HG03108 (cell line): ENCODE results near the gene ZFAND5.
A peak's percentile ranks its signal among the peaks of the same experiment; 100 is the strongest.

Experiments used
- ATAC-seq: cut with Tn5 transposase; IDR thresholded peaks from one replicate; pipeline ENCODE4 v1.9.1; 2021; ENCODE audit warnings: moderate library complexity; ENCODE audit not compliant: unreplicated experiment

The ZFAND5 gene, protein sequence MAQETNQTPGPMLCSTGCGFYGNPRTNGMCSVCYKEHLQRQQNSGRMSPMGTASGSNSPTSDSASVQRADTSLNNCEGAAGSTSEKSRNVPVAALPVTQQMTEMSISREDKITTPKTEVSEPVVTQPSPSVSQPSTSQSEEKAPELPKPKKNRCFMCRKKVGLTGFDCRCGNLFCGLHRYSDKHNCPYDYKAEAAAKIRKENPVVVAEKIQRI

DNA sequence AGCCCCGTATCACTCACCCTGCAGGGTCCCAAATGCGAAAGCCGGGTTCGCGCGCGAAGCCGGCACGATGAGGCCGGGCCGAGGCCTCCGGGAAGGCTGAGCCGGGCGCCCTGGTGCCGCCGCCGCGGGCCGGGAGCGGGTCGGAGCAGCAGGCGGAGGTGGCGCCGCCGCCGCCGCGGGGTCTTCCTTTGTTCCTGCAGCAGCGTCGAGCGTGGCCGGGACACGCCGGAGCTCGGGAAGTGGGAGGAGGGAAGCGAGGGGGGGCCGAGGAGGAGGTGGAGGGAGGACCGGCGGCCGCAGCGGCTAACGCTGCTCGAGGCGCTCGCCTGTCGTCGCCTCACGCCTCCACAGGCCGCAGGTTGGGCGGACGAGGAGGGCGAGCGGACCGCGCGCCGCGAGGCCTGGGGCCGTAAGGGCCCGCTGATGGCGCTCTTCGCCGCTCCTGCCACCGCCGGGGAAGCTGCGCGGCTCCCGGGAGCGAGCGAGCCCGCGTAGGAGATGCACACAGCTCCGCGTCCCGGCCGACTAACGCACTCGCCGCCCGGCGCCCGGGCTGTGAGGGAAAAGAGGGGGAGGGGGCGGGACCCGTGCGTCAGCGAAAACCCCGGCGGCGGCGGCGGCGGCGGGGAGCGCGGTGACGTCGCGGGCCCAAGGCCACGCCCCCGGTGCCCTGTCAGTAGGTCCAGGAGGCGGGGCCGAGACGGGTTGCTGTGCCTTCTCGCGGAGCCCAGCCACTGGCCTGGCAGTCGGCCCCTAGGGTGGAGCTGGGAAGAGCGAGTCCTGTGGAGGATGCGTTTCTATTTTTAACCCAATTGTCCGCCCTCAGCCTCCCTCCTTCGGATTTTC, at the start of gene ZFAND5:
TSS of gene ZFAND5 (minus strand) at position 530 of the 846 bp plus-strand sequence. CDS start 4,430 bp downstream, outside the sequence.
- peak; percentile 80 for ATAC-seq

DNA sequence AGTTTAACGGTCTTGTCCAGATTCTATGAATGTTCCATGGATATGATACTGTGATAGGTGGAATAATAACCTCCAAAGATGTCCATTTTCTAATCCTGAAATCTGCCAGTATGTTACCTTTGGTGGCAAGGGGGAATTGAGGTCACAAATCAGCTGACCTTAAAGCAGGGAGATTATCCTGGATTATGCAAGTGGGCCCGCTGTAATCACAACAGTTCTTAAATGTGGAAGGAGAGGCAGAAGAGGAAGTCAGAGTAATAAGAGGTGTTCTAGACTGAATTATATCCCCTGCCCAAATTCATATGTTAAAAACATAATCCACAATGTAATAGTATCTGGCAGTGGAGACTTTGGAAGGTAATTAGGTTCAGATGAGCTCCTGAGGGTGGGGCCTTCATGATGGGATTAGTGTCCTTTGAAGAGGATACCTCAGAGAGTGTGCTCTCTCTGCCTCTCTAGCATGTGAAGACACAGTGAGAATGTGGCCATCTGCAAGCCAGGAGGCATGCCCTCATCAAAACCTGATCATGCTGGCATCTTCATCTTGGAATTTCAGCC, 47.6 kb upstream of the ZFAND5 start:
- no peak for ATAC-seq

DNA sequence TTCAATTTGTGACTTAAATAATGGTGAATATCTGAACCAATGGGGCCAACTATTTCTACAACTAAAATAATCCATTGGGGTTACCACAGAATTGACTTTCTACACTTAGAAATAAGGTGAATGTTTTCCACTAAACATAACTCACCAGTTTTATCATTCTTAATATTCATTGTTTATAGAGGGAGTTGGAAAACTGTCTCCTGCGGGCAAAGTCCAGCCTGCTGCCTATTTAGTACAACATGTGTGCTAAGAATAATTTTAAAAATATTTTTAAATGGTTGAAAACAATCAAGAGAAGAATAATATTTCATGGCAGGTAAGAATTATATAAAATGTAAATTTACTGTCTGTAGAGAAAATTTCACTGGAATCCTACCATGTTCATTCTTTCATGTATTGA, 45.2 kb upstream of the ZFAND5 start:
- no peak for ATAC-seq

DNA sequence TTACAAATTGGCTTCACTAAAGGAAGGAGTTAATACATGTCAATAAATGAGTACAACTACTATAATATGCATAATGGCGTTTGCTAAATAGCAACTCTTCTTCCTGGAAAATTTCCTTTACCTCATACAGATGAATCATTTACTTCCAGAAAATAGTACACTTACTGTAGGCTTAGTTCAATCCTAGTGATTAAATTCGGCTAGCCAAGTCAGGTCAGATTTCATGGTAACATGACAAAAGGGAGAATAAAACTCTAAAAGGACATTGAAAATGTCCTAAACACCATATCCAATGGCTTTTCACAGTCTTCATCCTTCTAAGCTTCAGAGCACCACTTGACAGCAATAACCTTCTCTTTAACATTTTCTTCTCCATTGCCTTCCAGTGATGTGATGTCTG, 42.1 kb upstream of the ZFAND5 start:
- no peak for ATAC-seq

DNA sequence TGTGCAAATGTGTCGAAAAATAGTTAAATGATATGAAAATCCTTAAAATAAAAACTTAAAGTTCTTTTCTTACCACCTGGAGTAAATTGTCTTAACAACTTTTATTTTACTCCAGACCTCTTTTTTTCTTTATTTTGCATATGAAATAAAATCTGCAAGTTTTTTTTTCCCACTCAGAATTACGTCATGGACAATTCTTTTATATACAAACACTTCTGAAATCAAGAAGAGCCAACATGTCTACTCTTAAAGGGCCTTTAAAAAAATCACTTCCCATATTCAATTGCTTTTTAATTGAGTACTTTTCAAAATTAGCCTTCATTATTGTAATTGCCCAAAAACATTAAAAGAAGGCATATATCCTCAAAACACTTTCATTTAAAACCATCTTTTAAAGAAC, 37.7 kb upstream of the ZFAND5 start:
- ATAC-seq = no peak

DNA sequence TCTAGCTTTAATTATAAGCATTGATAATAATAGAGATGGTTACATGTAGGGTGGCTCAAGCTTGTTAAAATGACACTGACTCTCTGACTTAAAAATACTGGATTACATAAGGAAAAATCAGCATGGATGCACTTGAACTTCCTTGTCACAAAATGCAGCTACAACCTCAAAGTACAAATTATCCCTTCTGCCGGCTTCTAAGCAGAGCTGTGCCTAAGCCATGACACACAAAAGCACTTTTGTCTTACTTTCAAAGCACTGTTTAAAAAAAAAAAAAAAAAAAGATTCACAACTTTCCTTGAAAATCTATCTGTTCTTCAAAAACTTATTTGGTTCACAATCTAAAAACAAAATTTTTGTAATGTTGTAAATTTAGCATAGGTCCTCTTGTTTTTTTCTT, 36.4 kb upstream of the ZFAND5 start:
- ATAC-seq = no peak

DNA sequence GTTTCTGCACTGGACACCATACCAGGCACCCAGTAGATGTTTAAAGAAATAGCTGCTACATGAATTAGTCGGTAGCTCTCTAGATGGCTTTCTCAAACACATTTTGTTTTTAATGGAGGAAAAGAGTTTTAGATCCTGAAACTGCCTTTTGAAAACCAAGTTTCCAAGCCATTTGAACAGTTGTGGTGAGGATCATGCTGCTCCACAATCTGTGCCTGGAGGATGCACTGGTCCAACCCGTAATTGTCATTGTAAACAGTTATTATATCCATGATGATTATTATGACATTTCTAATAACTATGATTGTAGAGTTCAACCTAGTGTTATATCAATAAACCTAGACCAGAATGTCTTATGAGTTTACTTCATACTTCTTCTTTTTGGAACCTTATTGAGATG, 35.9 kb upstream of the ZFAND5 start:
- ATAC-seq = no peak

DNA sequence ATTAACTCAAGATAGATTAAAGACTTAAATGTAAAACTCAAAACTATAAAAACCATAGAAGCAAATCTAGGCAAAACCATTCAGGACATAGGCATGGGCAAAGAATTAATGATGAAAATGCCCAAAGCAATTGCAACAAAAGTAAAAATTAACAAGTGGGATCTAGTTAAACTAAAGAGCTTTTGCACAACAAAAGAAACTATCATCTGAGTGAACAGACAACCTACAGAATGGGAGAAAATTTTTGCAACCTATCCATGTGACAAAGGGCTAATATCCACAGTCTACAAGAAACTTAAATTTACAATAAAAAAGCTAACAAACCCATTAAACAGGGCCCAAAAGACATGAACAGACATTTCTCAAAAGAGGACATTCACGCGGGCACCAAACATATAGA, 34.4 kb upstream of the ZFAND5 start:
- no peak for ATAC-seq

DNA sequence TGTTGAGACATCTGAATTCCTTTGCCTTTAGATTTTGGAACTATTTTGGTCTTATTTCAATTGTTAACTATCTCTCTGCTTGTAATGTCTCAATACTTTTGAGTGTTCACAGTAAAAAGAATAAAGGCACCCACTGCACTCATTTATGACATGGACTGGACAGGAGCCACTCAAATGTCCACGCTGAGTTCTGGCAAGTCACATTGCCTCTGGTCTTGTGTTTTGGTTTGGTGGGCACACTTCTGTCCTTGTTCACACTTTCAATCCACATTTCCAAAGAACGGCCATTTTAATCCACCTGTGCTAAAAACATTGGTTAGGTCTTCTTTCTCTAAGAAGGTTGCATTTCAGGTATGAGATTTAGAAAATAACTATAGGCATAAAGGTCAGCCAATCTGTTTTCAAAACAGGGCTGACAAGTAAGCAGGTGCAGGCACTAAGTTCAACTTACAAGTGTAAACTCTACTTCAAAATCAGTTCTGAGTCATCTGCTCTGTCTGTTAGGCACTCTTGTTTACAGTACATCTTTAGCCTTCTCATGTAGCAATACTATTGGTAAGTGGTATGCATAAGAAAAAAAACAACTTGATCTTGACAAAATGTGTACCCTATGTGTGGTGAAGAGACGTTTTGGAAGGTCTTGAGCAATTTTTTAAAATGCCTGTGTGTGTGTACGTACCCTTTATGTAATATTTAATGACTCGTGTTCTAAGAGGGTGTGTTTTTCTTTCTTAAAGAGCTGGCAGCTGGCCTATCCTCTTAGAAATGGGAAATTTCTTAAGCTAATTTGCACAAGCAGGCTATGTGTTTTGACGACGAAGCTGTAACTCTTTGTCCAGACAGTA, 31.5 kb upstream of the ZFAND5 start:
- ATAC-seq = no peak

DNA sequence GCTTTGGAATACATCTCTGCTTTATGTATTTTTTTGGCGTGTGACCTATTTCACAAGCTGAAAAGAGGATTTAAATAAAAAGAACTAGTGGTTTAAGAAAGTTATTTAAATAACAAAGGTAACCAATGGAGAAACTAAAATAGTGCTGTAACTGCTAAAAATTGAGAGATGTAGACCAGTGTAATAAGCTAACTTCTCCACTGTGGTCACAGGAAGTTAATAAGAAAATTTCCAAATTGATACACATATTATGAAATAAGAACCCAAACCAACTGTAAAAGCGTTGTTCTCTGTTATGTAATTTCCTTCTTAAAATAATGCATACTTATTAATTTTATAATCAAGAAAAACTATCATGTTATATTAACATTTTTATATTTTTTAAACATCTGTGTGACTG, 29.1 kb upstream of the ZFAND5 start:
- ATAC-seq = no peak

DNA sequence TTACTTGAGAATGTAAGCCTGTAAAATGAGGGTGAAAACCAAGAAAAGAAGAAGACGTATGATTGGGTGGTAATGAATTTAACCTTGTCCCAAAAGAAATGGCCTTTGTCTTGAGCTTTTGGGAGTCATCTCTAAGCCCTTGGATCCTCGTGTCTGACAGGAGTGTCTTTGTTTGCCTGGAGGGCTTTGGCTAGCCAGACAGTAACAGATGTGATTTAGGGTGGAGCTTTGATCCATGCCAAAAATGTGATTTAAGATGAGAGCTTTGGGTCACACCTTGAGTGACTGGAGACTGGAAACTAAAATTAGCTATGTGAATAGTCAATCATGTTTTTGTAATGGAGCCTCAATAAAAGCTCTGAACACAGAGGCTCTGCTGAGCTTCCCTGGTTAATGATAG, 25.9 kb upstream of the ZFAND5 start:
- ATAC-seq = no peak

DNA sequence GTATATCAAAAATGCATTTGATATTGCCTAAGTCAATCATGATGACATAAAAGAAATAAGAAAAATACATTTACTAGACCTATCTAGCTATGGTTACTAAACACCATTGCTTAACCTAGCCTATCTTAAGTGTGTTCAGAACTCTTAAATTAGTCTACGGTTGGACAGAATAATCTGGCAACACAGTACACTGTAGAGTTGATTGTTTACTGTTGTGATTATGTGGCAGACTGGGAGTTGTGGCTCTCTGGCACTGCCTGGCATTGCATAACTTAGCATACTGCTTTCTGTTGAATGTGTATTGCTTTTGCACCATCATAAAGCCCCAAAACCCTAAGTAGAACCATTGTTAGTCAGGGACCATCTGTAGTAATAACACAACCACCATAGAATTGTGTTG, 21.2 kb upstream of the ZFAND5 start:
- ATAC-seq = no peak

DNA sequence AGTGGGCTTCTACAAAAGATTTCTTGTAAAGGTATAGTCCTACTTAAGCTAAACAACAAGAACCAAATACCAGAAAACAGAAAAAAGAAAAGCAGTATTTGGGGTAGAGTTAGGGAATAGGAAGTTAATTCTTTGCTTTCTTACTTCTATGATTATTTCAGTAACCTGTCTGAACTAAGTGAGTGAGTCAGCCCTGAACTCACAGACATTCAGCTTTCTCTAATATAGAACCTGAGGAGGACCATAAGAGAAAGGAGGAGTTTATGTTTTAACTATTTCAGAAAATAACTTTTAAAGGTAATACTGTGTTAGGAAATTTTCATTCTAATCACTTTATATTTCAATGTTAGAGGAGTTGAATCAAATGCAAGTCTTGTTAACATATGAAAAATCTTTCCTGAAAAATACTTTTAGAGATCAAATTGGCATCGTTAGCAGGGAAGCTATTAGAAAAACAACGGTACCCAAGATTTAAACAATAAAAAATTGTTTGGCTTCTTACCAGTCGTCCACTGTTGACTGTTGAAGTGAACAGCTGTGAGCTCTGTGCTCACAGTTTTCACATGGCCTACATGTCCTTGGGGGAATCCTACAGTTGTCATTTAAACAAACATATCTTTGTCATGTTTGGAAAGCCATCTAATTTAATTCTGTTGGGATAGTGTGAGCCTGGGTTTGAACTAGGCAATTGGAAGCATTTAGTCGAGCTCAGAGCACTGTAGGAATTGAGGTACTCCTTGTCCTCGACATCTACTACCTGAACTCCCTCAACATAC, 19.9 kb upstream of the ZFAND5 start:
- no peak for ATAC-seq

DNA sequence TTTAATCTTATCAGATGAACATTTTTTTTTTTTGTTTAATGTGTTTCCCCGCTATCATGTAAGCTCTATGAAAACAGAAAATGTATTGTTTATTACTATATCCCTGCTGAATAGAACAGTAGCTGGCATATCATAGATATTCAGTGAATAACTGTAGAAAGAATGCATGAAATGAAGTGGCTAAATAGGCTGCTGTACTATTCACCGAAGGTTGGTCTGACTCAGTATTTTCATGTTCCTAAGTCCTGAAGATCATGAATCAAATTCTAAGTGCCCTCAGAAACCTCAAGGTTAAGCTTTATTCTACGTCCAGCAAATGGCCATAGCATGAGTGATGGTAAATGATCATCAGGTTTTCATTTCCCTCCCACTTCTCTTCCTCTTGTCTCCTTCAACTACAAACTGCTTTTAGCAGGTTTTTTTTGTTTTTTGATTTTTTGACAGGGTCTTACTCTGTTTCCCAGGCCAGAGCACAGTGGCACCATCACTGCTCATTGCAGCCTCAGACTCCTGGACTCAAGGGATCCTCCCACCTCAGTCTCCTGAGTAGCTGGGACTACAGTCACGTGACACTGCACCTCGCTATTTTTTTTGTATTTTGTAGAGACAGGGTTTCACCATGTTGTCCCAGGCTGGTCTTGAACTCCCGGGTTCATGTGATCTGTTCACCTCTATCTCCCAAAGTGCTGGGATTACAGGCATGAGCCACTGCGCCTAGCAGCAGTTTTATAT, 19.1 kb upstream of the ZFAND5 start:
- no peak for ATAC-seq

DNA sequence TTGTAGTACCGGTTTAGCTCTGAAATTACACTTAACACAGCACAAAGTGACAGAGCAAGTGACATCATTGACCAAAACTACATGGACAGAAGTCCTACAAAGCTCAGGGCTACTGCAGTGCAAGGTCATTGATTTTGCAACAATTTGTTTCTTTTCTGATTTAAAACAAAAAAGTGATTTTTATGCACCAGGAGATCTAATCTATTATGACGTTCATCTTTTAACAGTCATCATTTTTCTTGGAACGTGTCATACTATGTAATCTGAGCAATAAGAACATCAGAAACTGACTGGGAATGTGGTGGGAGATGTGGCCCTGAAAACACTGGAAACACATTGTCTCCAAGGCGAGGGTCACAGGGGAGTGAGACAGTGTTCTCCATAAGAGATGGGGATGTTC, 17.4 kb upstream of the ZFAND5 start:
- no peak for ATAC-seq

DNA sequence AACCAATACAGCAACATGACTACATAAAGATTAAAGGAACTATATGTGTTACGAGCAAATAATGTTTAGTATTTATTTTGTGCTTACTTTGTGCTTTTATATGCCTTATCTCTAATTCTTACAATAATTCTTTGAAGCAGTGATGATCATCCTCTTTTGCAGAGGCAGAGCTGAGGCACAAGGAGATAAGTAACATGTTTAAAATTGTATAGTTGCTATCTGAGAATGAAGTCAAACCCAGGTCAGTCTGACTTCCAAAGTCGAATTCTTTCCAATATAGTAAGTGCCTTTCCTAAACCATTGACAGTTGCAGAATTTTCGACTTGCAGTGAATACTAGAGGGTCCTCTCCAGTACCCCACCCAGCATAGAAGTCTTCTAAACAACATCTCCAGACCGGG, 12.0 kb upstream of the ZFAND5 start:
- ATAC-seq = no peak

DNA sequence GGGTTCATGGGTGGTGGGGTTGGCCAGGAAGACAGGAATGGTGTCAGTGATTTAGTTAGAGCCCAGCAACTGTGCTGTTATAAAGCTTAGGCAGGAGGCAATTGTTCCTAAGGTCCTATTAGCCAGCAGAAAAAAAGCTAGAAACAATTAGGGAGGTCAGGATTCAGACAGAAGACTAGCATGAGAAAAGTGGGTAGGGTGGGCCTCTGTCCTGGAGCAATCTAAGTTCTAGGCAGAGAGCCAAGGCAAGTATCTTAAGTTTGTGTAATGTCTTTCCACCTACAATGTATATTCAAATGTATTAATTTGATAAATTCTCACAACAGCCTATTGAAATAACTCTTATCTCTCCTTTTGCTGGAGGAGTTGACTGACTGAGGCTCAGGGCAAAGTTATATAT, 6.1 kb upstream of the ZFAND5 start:
- no peak for ATAC-seq

DNA sequence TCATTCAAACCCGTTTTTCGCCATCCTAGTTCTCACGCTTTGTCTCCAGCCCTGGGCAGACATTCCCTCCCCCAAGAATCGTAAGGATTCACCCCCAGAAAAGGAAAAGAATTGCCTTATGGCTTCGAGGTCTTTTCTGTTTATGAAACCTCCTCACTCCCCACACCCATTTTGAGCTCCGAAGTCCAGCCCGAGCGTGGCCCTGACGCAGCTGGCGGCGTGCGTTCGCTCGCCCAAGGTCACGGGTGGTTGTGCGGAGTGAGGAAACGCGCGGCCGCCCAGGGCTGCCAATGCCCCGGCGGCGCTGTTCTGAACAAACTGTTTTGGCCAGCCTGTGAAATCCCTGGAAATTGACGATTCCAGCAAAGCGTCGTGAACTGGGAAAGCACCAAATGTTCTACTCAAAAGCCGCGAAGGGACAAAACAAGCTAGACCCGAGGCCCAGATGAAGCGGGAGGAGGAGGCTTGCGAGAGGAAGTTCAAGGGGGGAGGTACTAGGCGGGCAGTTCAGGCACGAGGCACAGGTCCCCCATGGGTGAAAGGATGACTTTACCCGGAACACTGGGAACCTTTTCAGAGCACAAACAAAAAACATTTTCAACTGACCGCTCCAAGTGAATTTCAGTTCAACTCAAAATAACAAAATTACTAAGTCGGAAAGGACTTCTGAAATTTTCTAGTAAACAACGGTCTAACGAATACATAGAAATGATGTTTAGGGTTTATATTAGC, 683 bp upstream of the ZFAND5 start:
- peak; percentile 20 for ATAC-seq
